Uterus (tissue), 2 donors: ENCODE results near the gene OBP2A.

ENCODE experiments used
- CTCF ChIP-seq, 4 experiments: fragments of 200-600 bp in 2 of 4; fragments of 450-650 bp in 2 of 4; sonication (generic) in 2 of 4; IDR thresholded peaks; one replicate each; pipeline ENCODE4 v1.5.1; 2016 to 2019; ENCODE audit warnings: antibody characterized with exemption in 4 of 4, mild to moderate bottlenecking in 2 of 4, moderate library complexity in 1 of 4
- POLR2A ChIP-seq, 2 donors: fragments of 450-650 bp; IDR thresholded peaks; one replicate each; pipeline ENCODE4 v1.6.1; 2016; ENCODE audit warnings: antibody characterized with exemption in 2 of 2, mild to moderate bottlenecking in 1 of 2, moderate library complexity in 1 of 2

- TF ChIP-seq CTCF (IDR thresholded peaks at IDR 0.05) (no peak), POLR2A (IDR thresholded peaks at IDR 0.05) (no peak)
These were observed 40.7 kb downstream of the OBP2A start for GRCh38 chr9:135586601-135587109.
